ENCODE measurements around the gene SPX. TPM values are rescaled to one million over a fixed set of nuclear protein-coding genes. Genes with fewer than 3 reads are reported as not detected.

SPX gene
- total RNA-seq, 1 donor from 2014 or later = 9.4 TPM

- H3K4me3 ChIP-seq (ENCODE audit: low read depth, low read length) = no peak overlapping the region
- DNase-seq (ENCODE audit: low read depth) = no peak
These were observed 40.9 kb downstream of the SPX start for GRCh38 chr12:21566907-21567394.

GRCh38 chr12:21568115-21568514 is 42.0 kb downstream of the SPX start:
- no peak for TF ChIP-seq CTCF (IDR thresholded peaks at IDR 0.05; ENCODE audit: insufficient read depth, low read length, poor library complexity, severe bottlenecking)
- Histone ChIP-seq H3K36me3 (ENCODE audit: control insufficient read depth, insufficient read depth, low read length) (no peaks in the 10 kb centered on the region), H3K4me3 (ENCODE audit: low read depth, low read length) (no peak overlapping the region), H3K27me3 (ENCODE audit: control insufficient read depth, insufficient read depth, low read length) (no peaks in the 10 kb centered on the region)
- no peak for DNase-seq (ENCODE audit: low read depth)

More at GRCh38 chr12:21566907-21567394, 40.9 kb downstream of the SPX start:
- TF ChIP-seq CTCF (IDR thresholded peaks at IDR 0.05; ENCODE audit: insufficient read depth, low read length, poor library complexity, severe bottlenecking) = no peak
- no peaks in the 10 kb centered on the region for H3K27me3 ChIP-seq (ENCODE audit: control insufficient read depth, insufficient read depth, low read length)
- no peaks in the 10 kb centered on the region for H3K36me3 ChIP-seq (ENCODE audit: control insufficient read depth, insufficient read depth, low read length)

- Histone ChIP-seq H3K4me3 (ENCODE audit: low read depth, low read length) (no peak overlapping the region), H3K36me3 (ENCODE audit: control insufficient read depth, insufficient read depth, low read length) (no peaks in the 10 kb centered on the region), H3K27me3 (ENCODE audit: control insufficient read depth, insufficient read depth, low read length) (no peaks in the 10 kb centered on the region)
- DNase-seq (ENCODE audit: low read depth) = no peak
- TF ChIP-seq CTCF (IDR thresholded peaks at IDR 0.05; ENCODE audit: insufficient read depth, low read length, poor library complexity, severe bottlenecking) = no peak
These were observed 45.0 kb downstream of the SPX start for GRCh38 chr12:21571046-21571445.

- no peaks in the 10 kb centered on the region for H3K36me3 ChIP-seq (ENCODE audit: control insufficient read depth, insufficient read depth, low read length)
- no peak for DNase-seq (ENCODE audit: low read depth)
- H3K4me3 ChIP-seq (ENCODE audit: low read depth, low read length) = no peak overlapping the region
- no peak for TF ChIP-seq CTCF (IDR thresholded peaks at IDR 0.05; ENCODE audit: insufficient read depth, low read length, poor library complexity, severe bottlenecking)
- H3K27me3 ChIP-seq (ENCODE audit: control insufficient read depth, insufficient read depth, low read length) = no peaks in the 10 kb centered on the region
These were observed 47.8 kb downstream of the SPX start for GRCh38 chr12:21573733-21574358.

DNA sequence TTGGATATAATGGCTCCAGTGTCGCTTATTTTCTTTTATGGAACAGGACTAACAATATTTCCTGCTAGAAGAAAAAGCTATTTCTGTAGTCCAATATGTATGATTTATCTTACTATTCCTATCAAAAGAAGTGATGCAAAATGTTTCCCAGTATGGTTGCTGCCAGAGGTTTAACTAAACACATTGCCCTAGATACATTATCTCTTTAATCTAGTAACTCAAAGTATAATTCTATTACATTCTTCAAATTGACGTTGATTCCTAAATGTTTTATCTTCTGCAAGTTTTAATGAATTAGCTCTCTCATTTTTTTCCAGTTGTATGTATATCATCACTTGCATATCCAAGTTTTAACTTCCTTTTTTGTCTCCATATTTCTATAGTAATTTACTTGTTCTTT is 50.3 kb downstream of the SPX start:
- Histone ChIP-seq H3K4me3 (ENCODE audit: low read depth, low read length) (no peak overlapping the region), H3K27me3 (ENCODE audit: control insufficient read depth, insufficient read depth, low read length) (no peaks in the 10 kb centered on the region), H3K36me3 (ENCODE audit: control insufficient read depth, insufficient read depth, low read length) (no peaks in the 10 kb centered on the region)
- no peak for TF ChIP-seq CTCF (IDR thresholded peaks at IDR 0.05; ENCODE audit: insufficient read depth, low read length, poor library complexity, severe bottlenecking)
- no peak for DNase-seq (ENCODE audit: low read depth)

GRCh38 chr12:21577516-21577915 is 51.4 kb downstream of the SPX start:
- Histone ChIP-seq H3K36me3 (ENCODE audit: control insufficient read depth, insufficient read depth, low read length) (no peaks in the 10 kb centered on the region), H3K4me3 (ENCODE audit: low read depth, low read length) (no peak overlapping the region), H3K27me3 (ENCODE audit: control insufficient read depth, insufficient read depth, low read length) (no peaks in the 10 kb centered on the region)
- DNase-seq (ENCODE audit: low read depth) = no peak
- no peak for TF ChIP-seq CTCF (IDR thresholded peaks at IDR 0.05; ENCODE audit: insufficient read depth, low read length, poor library complexity, severe bottlenecking)

Data from kidney epithelial cell (primary cell).